OCI-LY1 (cell line): Measurements from ENCODE around the gene EFNA3.
A peak's percentile ranks its signal among the peaks of the same experiment; 100 is the strongest.

Source experiments
- H2AFZ ChIP-seq: fragments of 200-600 bp; sonication (generic), shearing (Covaris generic); 2 replicates; pipeline ENCODE4 v1.6.0; 2014; ENCODE audit warnings: antibody characterized with exemption, mild to moderate bottlenecking, low read length
- H3F3A ChIP-seq: fragments of 200-600 bp; sonication (generic), shearing (Covaris generic); 2 replicates; pipeline ENCODE4 v1.6.0; 2014; ENCODE audit warnings: mild to moderate bottlenecking, antibody characterized with exemption, low read length, moderate library complexity; ENCODE audit not compliant: insufficient read depth
- H3K27ac ChIP-seq: fragments of 200-600 bp; sonication (generic); 2 replicates; pipeline ENCODE4 v1.5.1; 2014; ENCODE audit warnings: low read length, mixed run types, mild to moderate bottlenecking, low read depth; ENCODE audit not compliant: poor library complexity, severe bottlenecking
- H3K27me3 ChIP-seq: fragments of 200-600 bp; sonication (generic); 2 replicates; pipeline ENCODE4 v1.6.0; 2014; ENCODE audit warnings: antibody characterized with exemption, mild to moderate bottlenecking, low read length, moderate library complexity; ENCODE audit not compliant: insufficient read depth
- H3K36me3 ChIP-seq: fragments of 200-600 bp; sonication (generic); 2 replicates; pipeline ENCODE4 v1.6.1; 2014; ENCODE audit warnings: mild to moderate bottlenecking, antibody characterized with exemption, low read length, moderate library complexity, mixed read lengths; ENCODE audit not compliant: insufficient read depth
- H3K4me1 ChIP-seq: fragments of 200-600 bp; sonication (generic); 2 replicates; pipeline ENCODE4 v1.5.1; 2014; ENCODE audit warnings: mild to moderate bottlenecking, low read length, moderate library complexity; ENCODE audit not compliant: insufficient read depth, severe bottlenecking
- H3K4me2 ChIP-seq: fragments of 200-600 bp; sonication (generic), shearing (Covaris generic); 2 replicates; pipeline ENCODE4 v1.6.1; 2014; ENCODE audit warnings: low read length
- H3K4me3 ChIP-seq: fragments of 200-600 bp; sonication (generic); 2 replicates; pipeline ENCODE4 v1.5.1; 2014; ENCODE audit warnings: low read length, low read depth, mild to moderate bottlenecking, mixed read lengths; ENCODE audit not compliant: poor library complexity, severe bottlenecking
- H3K79me2 ChIP-seq: fragments of 200-600 bp; shearing (Covaris generic); 2 replicates; pipeline ENCODE4 v1.6.1; 2016; ENCODE audit warnings: mixed run types, low read length, mixed read lengths; ENCODE audit not compliant: insufficient read depth
- H3K9ac ChIP-seq: fragments of 200-600 bp; sonication (generic), shearing (Covaris generic); 2 replicates; pipeline ENCODE4 v1.6.1; 2014; ENCODE audit warnings: mild to moderate bottlenecking, low read length, mixed read lengths
- H3K9me2 ChIP-seq: fragments of 200-600 bp; sonication (generic), shearing (Covaris generic); 2 replicates; pipeline ENCODE4 v1.6.1; 2014; ENCODE audit warnings: low read depth, mild to moderate bottlenecking, low read length, mixed read lengths
- H3K9me3 ChIP-seq: fragments of 200-600 bp; shearing (Covaris generic); 2 replicates; pipeline ENCODE4 v1.6.1; 2014; ENCODE audit warnings: low read length, mixed read lengths
- H4K20me1 ChIP-seq: fragments of 200-600 bp; sonication (generic), shearing (Covaris generic); 2 replicates; pipeline ENCODE4 v1.6.0; 2016; ENCODE audit warnings: mild to moderate bottlenecking, low read length; ENCODE audit not compliant: insufficient read depth
- EZH2 ChIP-seq: fragments of 200-600 bp; sonication (generic), shearing (Covaris generic); IDR thresholded peaks from 2 replicates; pipeline ENCODE4 v1.8.0; 2017; ENCODE audit warnings: borderline replicate concordance, mixed run types, mild to moderate bottlenecking, antibody characterized with exemption, low read length, moderate library complexity, mixed read lengths
- TF ChIP-seq, protein P1 (sequence below): fragments of 200-600 bp; sonication (generic), shearing (Covaris generic); IDR thresholded peaks from 2 replicates; pipeline ENCODE4 v1.5.1; 2017; ENCODE audit warnings: mild to moderate bottlenecking, antibody characterized with exemption, low read length, moderate library complexity, mixed read lengths

The EFNA3 gene

DNA sequence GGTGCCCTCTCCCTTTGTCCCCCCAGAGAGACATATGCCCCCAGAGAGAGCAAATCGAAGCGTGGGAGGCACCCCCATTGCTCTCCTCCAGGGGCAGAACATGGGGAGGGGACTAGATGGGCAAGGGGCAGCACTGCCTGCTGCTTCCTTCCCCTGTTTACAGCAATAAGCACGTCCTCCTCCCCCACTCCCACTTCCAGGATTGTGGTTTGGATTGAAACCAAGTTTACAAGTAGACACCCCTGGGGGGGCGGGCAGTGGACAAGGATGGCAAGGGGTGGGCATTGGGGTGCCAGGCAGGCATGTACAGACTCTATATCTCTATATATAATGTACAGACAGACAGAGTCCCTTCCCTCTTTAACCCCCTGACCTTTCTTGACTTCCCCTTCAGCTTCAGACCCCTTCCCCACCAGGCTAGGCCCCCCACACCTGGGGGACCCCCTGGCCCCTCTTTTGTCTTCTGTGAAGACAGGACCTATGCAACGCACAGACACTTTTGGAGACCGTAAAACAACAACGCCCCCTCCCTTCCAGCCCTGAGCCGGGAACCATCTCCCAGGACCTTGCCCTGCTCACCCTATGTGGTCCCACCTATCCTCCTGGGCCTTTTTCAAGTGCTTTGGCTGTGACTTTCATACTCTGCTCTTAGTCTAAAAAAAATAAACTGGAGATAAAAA lies 8.4 kb downstream of the EFNA3 start:
- Histone ChIP-seq H3K36me3 (no peaks in the 10 kb centered on the region), H2AFZ (no peak overlapping the region), H3K4me2 (no peak overlapping the region), H3K4me1 (peaks cover 35% of the 10 kb centered on the region), H3K4me3 (no peak overlapping the region), H3K9me2 (no peaks in the 10 kb centered on the region), H3K79me2 (no peaks in the 10 kb centered on the region), H3K9me3 (no peaks in the 10 kb centered on the region), H4K20me1 (no peaks in the 10 kb centered on the region), H3K9ac (no peak overlapping the region), H3K27me3 (no peaks in the 10 kb centered on the region), H3K27ac (no peak overlapping the region), H3F3A (no peaks in the 10 kb centered on the region)
- TF ChIP-seq, protein P1, sequence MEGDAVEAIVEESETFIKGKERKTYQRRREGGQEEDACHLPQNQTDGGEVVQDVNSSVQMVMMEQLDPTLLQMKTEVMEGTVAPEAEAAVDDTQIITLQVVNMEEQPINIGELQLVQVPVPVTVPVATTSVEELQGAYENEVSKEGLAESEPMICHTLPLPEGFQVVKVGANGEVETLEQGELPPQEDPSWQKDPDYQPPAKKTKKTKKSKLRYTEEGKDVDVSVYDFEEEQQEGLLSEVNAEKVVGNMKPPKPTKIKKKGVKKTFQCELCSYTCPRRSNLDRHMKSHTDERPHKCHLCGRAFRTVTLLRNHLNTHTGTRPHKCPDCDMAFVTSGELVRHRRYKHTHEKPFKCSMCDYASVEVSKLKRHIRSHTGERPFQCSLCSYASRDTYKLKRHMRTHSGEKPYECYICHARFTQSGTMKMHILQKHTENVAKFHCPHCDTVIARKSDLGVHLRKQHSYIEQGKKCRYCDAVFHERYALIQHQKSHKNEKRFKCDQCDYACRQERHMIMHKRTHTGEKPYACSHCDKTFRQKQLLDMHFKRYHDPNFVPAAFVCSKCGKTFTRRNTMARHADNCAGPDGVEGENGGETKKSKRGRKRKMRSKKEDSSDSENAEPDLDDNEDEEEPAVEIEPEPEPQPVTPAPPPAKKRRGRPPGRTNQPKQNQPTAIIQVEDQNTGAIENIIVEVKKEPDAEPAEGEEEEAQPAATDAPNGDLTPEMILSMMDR: peak; percentile 42
- no peak for TF ChIP-seq EZH2

DNA sequence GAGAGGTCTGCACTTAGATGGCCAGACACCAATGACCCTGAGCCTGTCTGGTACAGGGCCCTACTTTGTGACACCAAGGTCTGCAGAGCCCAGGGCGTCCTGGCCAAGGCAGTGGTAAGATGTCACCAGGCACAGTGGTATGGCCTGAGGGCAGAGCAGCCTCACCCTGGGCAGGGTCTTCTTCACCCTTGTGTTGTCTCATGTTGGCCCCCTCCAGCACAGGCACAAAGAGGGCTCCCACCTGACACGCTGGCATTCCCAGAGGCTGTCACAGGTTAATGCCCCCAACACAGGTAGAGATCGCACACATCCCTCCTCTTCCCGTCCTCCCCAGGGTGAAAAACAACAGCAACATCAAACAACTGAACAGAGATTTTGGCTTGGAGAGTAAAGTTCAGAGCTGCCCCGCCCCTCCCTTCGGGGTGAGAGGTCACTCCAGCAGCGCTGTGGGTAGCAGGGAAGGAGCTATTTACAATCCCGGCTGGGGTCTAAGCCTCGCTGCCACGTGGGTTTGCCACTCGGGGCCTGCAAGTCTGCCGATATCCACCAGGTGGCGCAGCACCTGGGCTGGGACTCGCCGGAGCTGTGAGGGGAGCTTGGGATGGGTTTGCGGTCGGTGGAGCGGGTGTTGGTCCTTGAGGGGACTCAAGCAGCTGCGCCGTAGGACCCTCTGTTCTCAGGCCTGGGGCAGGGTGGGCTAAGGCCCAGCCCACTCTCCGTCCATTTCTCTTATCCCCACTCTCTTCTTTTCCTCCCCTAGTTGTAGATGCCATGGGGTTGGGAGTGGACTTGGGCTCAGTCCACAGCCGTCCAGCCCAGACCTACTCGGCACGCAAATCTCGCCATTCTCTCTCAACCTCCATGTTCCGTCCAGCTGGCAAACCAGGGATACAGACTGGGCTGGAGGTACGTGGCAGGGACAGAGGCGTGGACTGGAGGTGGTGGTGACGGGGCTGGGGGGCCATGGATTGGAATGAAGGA lies 12.7 kb downstream of the EFNA3 start:
- no peaks in the 10 kb centered on the region for H3K36me3 ChIP-seq
- H2AFZ ChIP-seq: no peak overlapping the region
- no peak overlapping the region for H3K27ac ChIP-seq
- peaks cover 7% of the 10 kb centered on the region for H3K4me1 ChIP-seq
- no peaks in the 10 kb centered on the region for H4K20me1 ChIP-seq
- no peaks in the 10 kb centered on the region for H3K9me3 ChIP-seq
- no peaks in the 10 kb centered on the region for H3K79me2 ChIP-seq
- peak overlapping the region; percentile 27; the same call in 1 of the 2 replicates for H3K4me2 ChIP-seq
- H3K9ac ChIP-seq: no peak overlapping the region
- TF ChIP-seq, protein P1: peak; percentile 93
- no peak for TF ChIP-seq EZH2
- no peaks in the 10 kb centered on the region for H3K27me3 ChIP-seq
- no peak overlapping the region for H3K4me3 ChIP-seq
- H3K9me2 ChIP-seq: no peaks in the 10 kb centered on the region
- H3F3A ChIP-seq: no peaks in the 10 kb centered on the region

DNA sequence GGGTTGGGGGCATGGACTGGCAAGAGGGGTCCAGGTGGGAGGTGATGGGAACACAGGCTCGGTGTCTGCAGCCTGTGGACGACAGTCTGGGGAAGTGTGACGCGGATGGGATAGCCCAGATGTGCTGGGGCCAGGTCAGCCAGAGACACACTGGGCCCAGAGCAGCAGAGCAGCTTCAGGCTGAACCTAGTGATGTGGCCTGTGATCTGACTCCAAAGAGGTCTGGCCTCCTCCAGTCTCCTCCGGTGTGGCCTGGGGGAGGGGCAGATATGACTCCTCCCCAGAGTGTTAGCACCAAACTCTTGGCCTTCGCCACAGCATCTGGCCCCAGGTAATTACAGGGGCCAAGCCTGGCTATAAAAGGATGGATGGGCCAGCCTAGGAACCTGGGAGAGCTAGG lies 13.5 kb downstream of the EFNA3 start:
- TF ChIP-seq EZH2: no peak
- TF ChIP-seq, protein P1: no peak
- H3K79me2 ChIP-seq: no peaks in the 10 kb centered on the region
- H3F3A ChIP-seq: no peaks in the 10 kb centered on the region
- no peaks in the 10 kb centered on the region for H3K9me2 ChIP-seq
- H3K9ac ChIP-seq: no peak overlapping the region
- H3K36me3 ChIP-seq: no peaks in the 10 kb centered on the region
- H3K4me3 ChIP-seq: no peak overlapping the region
- H3K27me3 ChIP-seq: no peaks in the 10 kb centered on the region
- no peak overlapping the region for H2AFZ ChIP-seq
- H3K4me1 ChIP-seq: peaks cover 4% of the 10 kb centered on the region
- no peak overlapping the region for H3K4me2 ChIP-seq
- H4K20me1 ChIP-seq: no peaks in the 10 kb centered on the region
- H3K27ac ChIP-seq: no peak overlapping the region
- no peaks in the 10 kb centered on the region for H3K9me3 ChIP-seq
